ENCODE results near the gene RAB28. TPM values are rescaled to one million over a fixed set of nuclear protein-coding genes. Genes with fewer than 3 reads are reported as not detected.

RAB28 gene
- polyA plus RNA-seq, 1 donor (not counting 4 experiments of a cell fraction or from before 2014, with no cell fraction given), result 19.7 TPM

DNA sequence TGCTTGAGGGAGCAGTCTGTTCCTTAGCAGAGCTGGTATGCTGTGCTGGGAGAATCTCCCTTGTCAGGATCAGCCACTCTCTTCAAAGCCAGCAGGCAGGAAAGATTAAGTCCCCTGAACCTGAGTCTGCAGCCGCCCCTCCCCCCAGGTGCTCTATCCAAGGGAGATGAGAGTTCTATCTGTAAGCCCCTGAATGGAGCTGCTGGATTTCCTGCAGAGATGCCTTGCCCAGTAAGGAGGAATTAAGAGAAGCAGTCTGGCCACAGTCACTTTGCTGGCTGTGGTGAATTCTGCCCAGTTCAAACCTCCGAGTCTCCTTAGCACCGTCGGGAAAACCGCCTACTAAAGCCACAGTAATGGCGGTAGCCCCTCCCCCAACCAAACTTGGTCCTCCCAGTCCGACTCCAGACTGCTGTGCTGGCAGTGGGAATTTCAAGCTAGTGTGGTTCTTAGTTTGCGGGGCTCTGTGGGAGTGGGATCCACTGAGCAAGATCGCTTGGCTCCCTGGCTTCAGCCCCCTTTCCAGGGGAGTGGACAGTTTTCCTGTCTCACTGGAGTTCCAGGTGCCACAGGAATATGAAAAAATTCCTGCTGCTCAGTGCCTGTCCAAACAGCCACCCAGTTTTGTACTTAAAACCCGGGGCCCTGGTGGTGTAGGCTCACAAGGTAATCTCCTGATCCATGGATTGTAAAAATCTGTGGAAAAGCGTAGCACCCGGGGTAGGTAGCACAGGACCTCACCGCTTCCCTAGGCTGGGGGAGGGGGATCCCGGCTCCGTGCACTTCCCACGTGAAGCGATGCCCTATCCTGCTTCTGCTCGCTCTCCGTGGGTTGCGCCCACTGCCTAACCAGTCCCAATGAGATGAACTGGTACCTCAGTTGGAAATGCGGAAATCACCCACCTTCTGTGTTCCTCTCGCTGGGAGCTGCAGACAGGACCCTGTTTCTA, 38.0 kb downstream of the RAB28 start:
- TF ChIP-seq EZH2 (IDR thresholded peaks at IDR 0.05; ENCODE audit: low read length) (no peak), CTCF (optimal IDR thresholded peaks at IDR 0.05 in 1 of 3, IDR thresholded peaks at IDR 0.05 in 1 of 3, conservative IDR thresholded peaks at IDR 0.05 in 1 of 3; ENCODE audit: extremely low read depth in 1 of 3, insufficient read depth in 2 of 3, low read length in 3 of 3) (no peak)
- no peaks in the 10 kb centered on the region for H3K27me3 ChIP-seq (ENCODE audit: control insufficient read depth, extremely low read depth, insufficient read depth, low read length)
- no peaks in the 10 kb centered on the region for H3K9me1 ChIP-seq (ENCODE audit: control insufficient read depth, extremely low read depth, insufficient read depth, low read length)
- H4K20me1 ChIP-seq (ENCODE audit: control insufficient read depth, extremely low read depth, insufficient read depth, low read length), result no peaks in the 10 kb centered on the region
- dilution Hi-C loops (cut with MboI; ENCODE audit: extremely low pct_ligation_motif_present, low sequenced_read_pairs), result no loop called here
- H3K4me3 ChIP-seq (ENCODE audit: control insufficient read depth in 2 of 3, extremely low read depth in 1 of 3, insufficient read depth in 2 of 3, low read depth in 1 of 3, low read length in 3 of 3), result no peak overlapping the region
- no peaks in the 10 kb centered on the region for H3K36me3 ChIP-seq (ENCODE audit: control insufficient read depth in 2 of 2, extremely low read depth in 1 of 2, insufficient read depth in 2 of 2, low read length in 2 of 2)
- no peak overlapping the region for H3K9ac ChIP-seq (ENCODE audit: control insufficient read depth, extremely low read depth, insufficient read depth, low read length)
- H3K4me2 ChIP-seq (ENCODE audit: control insufficient read depth, extremely low read depth, insufficient read depth, low read depth, low read length), result no peak overlapping the region
- H3K79me2 ChIP-seq (ENCODE audit: control insufficient read depth, insufficient read depth, low read length), result no peaks in the 10 kb centered on the region
- no peaks in the 10 kb centered on the region for H3K9me3 ChIP-seq (ENCODE audit: control insufficient read depth, low read depth, low read length)
- DNase-seq (ENCODE audit: low read depth, low spot score) (no peak), FAIRE-seq (no peak)
- no peaks in the 10 kb centered on the region for H3K4me1 ChIP-seq (ENCODE audit: control insufficient read depth, extremely low read depth, insufficient read depth, low read length)
- H2AFZ ChIP-seq (ENCODE audit: control insufficient read depth, low read length), result no peak overlapping the region
- no peak overlapping the region for H3K27ac ChIP-seq (ENCODE audit: control insufficient read depth, insufficient read depth, low read length)

DNA sequence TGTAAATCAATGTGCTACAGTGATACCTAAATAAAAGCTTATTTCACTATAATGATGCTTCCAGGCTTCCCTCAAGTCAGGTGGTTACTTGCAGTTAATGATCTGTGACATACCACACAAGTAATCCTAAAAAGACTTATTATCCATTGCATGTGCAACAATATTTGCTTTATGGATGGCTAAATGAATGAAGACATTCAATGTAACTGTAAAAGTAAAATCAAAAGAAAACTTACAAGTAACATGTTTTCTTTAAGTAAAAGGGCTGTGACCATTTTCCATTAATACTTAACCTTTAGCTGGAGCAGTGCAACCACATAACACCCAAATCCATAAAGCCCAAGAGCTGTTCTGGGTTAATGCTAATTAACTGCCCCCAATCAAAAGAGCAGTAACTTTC, 42.6 kb downstream of the RAB28 start:
- Histone ChIP-seq H3K27me3 (ENCODE audit: control insufficient read depth, extremely low read depth, insufficient read depth, low read length) (no peaks in the 10 kb centered on the region), H3K4me1 (ENCODE audit: control insufficient read depth, extremely low read depth, insufficient read depth, low read length) (no peaks in the 10 kb centered on the region), H3K9ac (ENCODE audit: control insufficient read depth, extremely low read depth, insufficient read depth, low read length) (no peak overlapping the region), H3K9me1 (ENCODE audit: control insufficient read depth, extremely low read depth, insufficient read depth, low read length) (no peaks in the 10 kb centered on the region), H3K4me3 (ENCODE audit: control insufficient read depth in 2 of 3, extremely low read depth in 1 of 3, insufficient read depth in 2 of 3, low read depth in 1 of 3, low read length in 3 of 3) (no peak overlapping the region), H3K79me2 (ENCODE audit: control insufficient read depth, insufficient read depth, low read length) (peaks cover 2% of the 10 kb centered on the region), H4K20me1 (ENCODE audit: control insufficient read depth, extremely low read depth, insufficient read depth, low read length) (no peaks in the 10 kb centered on the region), H3K36me3 (ENCODE audit: control insufficient read depth in 2 of 2, extremely low read depth in 1 of 2, insufficient read depth in 2 of 2, low read length in 2 of 2) (no peaks in the 10 kb centered on the region), H3K4me2 (ENCODE audit: control insufficient read depth, extremely low read depth, insufficient read depth, low read depth, low read length) (no peak overlapping the region), H2AFZ (ENCODE audit: control insufficient read depth, low read length) (no peak overlapping the region), H3K9me3 (ENCODE audit: control insufficient read depth, low read depth, low read length) (no peaks in the 10 kb centered on the region), H3K27ac (ENCODE audit: control insufficient read depth, insufficient read depth, low read length) (no peak overlapping the region)
- dilution Hi-C loops (cut with MboI; ENCODE audit: extremely low pct_ligation_motif_present, low sequenced_read_pairs), result no loop called here
- TF ChIP-seq EZH2 (IDR thresholded peaks at IDR 0.05; ENCODE audit: low read length), result no peak
- TF ChIP-seq CTCF (optimal IDR thresholded peaks at IDR 0.05 in 1 of 3, IDR thresholded peaks at IDR 0.05 in 1 of 3, conservative IDR thresholded peaks at IDR 0.05 in 1 of 3; ENCODE audit: extremely low read depth in 1 of 3, insufficient read depth in 2 of 3, low read length in 3 of 3), result no peak
- DNase-seq (ENCODE audit: low read depth, low spot score), result no peak
- FAIRE-seq, result no peak
